Fibroblast of mammary gland (primary cell): Measurements from ENCODE around the gene SDC4.

Source experiments
- DNase-seq: peaks from one replicate; pipeline ENCODE4 v3.0.0-alpha.2; 2010; ENCODE audit warnings: low read depth
- H3K4me3 ChIP-seq: 2 replicates; pipeline ENCODE4 v1.5.1; 2011; ENCODE audit warnings: low read depth, mild to moderate bottlenecking, low read length, moderate library complexity; ENCODE audit not compliant: control insufficient read depth
- TF ChIP-seq, protein P1 (sequence below): conservative IDR thresholded peaks from 2 replicates; pipeline ENCODE4 v1.5.1; 2011; ENCODE audit warnings: low read depth, low read length, inconsistent platforms; ENCODE audit not compliant: control insufficient read depth, insufficient read depth

The SDC4 gene

GRCh38 chr20:45282700-45283550 lies 65.3 kb downstream of the SDC4 start:
- DNase-seq = no peak
- H3K4me3 ChIP-seq = no peak overlapping the region
- TF ChIP-seq, protein P1, sequence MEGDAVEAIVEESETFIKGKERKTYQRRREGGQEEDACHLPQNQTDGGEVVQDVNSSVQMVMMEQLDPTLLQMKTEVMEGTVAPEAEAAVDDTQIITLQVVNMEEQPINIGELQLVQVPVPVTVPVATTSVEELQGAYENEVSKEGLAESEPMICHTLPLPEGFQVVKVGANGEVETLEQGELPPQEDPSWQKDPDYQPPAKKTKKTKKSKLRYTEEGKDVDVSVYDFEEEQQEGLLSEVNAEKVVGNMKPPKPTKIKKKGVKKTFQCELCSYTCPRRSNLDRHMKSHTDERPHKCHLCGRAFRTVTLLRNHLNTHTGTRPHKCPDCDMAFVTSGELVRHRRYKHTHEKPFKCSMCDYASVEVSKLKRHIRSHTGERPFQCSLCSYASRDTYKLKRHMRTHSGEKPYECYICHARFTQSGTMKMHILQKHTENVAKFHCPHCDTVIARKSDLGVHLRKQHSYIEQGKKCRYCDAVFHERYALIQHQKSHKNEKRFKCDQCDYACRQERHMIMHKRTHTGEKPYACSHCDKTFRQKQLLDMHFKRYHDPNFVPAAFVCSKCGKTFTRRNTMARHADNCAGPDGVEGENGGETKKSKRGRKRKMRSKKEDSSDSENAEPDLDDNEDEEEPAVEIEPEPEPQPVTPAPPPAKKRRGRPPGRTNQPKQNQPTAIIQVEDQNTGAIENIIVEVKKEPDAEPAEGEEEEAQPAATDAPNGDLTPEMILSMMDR = no peak

DNA sequence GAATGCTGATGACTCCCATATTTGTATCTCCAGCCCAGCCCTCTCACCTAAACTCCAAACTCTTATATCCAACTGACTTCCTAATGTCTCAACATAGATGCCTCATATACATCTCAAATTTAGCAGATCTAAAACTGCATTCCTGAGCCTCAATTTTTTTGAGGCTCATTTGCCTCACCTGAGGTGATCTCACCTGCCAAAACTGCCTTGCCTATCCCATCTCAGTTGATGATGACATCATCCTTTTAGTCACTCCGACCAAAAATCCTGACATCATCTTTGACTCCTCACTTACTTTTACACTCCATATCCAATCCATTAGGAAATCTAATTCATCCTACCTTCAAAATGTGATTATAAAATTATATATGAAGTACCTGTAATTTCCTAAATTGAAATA lies 68.2 kb downstream of the SDC4 start:
- no peak overlapping the region for H3K4me3 ChIP-seq

GRCh38 chr20:45275338-45275737 lies 72.9 kb downstream of the SDC4 start:
- no peak for DNase-seq
- H3K4me3 ChIP-seq = no peak overlapping the region
- TF ChIP-seq, protein P1 = no peak

More for the DNA sequence above, 68.2 kb downstream of the SDC4 start:
- TF ChIP-seq, protein P1 = no peak
- no peak for DNase-seq
